Measurements from ENCODE around the gene LRRC28.

LRRC28 gene

GRCh38 chr15:99250857-99251841 is at the start of gene LRRC28 (continued):
- TF ChIP-seq ZNF184 (tag by site-specific recombination; IDR thresholded peaks at IDR 0.05) (0 out of 2 replicates have a peak, but pooled peaks have one; percentile 8), IKZF3 (tag by site-specific recombination; IDR thresholded peaks at IDR 0.05) (peak; percentile 78), ZNF175 (tag by site-specific recombination; IDR thresholded peaks at IDR 0.05) (no peak), ZNF529 (tag by site-specific recombination; IDR thresholded peaks at IDR 0.05; ENCODE audit: insufficient replicate concordance) (no peak), ZNF549 (tag by site-specific recombination; IDR thresholded peaks at IDR 0.05) (no peak), ZBTB1 (tag by site-specific recombination; IDR thresholded peaks at IDR 0.05) (no peak), ZSCAN23 (tag by site-specific recombination; IDR thresholded peaks at IDR 0.05) (no peak), ZNF837 (tag by site-specific recombination; IDR thresholded peaks at IDR 0.05) (no peak), ZNF391 (tag by site-specific recombination; IDR thresholded peaks at IDR 0.05; ENCODE audit: borderline replicate concordance, low read depth) (no peak), ZNF423 (tag by site-specific recombination; IDR thresholded peaks at IDR 0.05) (0 out of 2 replicates have a peak, but pooled peaks have one; percentile 28), EGR2 (tag by site-specific recombination; IDR thresholded peaks at IDR 0.05; ENCODE audit: low read depth) (no peak), ZFP41 (tag by site-specific recombination; IDR thresholded peaks at IDR 0.05; ENCODE audit: borderline replicate concordance) (no peak), ZNF600 (tag by site-specific recombination; IDR thresholded peaks at IDR 0.05) (peak; percentile 81), INSM2 (tag by site-specific recombination; IDR thresholded peaks at IDR 0.05) (peak; percentile 56; the same call in 1 of the 2 replicates), ZNF10 (tag by site-specific recombination; IDR thresholded peaks at IDR 0.05) (no peak), KLF8 (tag by site-specific recombination; IDR thresholded peaks at IDR 0.05) (peak; percentile 77; the same call in 1 of the 2 replicates), MYNN (tag by site-specific recombination; IDR thresholded peaks at IDR 0.05; ENCODE audit: borderline replicate concordance) (no peak), ZNF433 (tag by site-specific recombination; IDR thresholded peaks at IDR 0.05; ENCODE audit: low read depth) (no peak; the same call in 1 of the 2 replicates), KLF9 (tag by site-specific recombination; IDR thresholded peaks at IDR 0.05; ENCODE audit: low read depth) (0 out of 2 replicates have a peak, but pooled peaks have one; percentile 39), ZNF707 (tag by site-specific recombination; IDR thresholded peaks at IDR 0.05) (no peak), ZSCAN16 (tag by site-specific recombination; IDR thresholded peaks at IDR 0.05) (no peak), ZNF274 (IDR thresholded peaks at IDR 0.05; ENCODE audit: low read length) (no peak), ZNF274 (tag by site-specific recombination; IDR thresholded peaks at IDR 0.05; ENCODE audit: borderline replicate concordance) (no peak), ZBTB17 (tag by site-specific recombination; IDR thresholded peaks at IDR 0.05) (no peak; the same call in 1 of the 2 replicates)
- TF ChIP-seq, protein P1, sequence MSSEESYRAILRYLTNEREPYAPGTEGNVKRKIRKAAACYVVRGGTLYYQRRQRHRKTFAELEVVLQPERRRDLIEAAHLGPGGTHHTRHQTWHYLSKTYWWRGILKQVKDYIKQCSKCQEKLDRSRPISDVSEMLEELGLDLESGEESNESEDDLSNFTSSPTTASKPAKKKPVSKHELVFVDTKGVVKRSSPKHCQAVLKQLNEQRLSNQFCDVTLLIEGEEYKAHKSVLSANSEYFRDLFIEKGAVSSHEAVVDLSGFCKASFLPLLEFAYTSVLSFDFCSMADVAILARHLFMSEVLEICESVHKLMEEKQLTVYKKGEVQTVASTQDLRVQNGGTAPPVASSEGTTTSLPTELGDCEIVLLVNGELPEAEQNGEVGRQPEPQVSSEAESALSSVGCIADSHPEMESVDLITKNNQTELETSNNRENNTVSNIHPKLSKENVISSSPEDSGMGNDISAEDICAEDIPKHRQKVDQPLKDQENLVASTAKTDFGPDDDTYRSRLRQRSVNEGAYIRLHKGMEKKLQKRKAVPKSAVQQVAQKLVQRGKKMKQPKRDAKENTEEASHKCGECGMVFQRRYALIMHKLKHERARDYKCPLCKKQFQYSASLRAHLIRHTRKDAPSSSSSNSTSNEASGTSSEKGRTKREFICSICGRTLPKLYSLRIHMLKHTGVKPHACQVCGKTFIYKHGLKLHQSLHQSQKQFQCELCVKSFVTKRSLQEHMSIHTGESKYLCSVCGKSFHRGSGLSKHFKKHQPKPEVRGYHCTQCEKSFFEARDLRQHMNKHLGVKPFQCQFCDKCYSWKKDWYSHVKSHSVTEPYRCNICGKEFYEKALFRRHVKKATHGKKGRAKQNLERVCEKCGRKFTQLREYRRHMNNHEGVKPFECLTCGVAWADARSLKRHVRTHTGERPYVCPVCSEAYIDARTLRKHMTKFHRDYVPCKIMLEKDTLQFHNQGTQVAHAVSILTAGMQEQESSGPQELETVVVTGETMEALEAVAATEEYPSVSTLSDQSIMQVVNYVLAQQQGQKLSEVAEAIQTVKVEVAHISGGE (tag by site-specific recombination; conservative IDR thresholded peaks at IDR 0.05; ENCODE audit: low read depth), result peak; percentile 64
- TF ChIP-seq, protein P2, sequence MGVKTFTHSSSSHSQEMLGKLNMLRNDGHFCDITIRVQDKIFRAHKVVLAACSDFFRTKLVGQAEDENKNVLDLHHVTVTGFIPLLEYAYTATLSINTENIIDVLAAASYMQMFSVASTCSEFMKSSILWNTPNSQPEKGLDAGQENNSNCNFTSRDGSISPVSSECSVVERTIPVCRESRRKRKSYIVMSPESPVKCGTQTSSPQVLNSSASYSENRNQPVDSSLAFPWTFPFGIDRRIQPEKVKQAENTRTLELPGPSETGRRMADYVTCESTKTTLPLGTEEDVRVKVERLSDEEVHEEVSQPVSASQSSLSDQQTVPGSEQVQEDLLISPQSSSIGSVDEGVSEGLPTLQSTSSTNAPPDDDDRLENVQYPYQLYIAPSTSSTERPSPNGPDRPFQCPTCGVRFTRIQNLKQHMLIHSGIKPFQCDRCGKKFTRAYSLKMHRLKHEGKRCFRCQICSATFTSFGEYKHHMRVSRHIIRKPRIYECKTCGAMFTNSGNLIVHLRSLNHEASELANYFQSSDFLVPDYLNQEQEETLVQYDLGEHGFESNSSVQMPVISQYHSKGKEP (tag by site-specific recombination; IDR thresholded peaks at IDR 0.05), result no peak
- TF ChIP-seq, protein P3, sequence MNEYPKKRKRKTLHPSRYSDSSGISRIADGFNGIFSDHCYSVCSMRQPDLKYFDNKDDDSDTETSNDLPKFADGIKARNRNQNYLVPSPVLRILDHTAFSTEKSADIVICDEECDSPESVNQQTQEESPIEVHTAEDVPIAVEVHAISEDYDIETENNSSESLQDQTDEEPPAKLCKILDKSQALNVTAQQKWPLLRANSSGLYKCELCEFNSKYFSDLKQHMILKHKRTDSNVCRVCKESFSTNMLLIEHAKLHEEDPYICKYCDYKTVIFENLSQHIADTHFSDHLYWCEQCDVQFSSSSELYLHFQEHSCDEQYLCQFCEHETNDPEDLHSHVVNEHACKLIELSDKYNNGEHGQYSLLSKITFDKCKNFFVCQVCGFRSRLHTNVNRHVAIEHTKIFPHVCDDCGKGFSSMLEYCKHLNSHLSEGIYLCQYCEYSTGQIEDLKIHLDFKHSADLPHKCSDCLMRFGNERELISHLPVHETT (tag by site-specific recombination; IDR thresholded peaks at IDR 0.05), result no peak
- TF ChIP-seq, protein P4, sequence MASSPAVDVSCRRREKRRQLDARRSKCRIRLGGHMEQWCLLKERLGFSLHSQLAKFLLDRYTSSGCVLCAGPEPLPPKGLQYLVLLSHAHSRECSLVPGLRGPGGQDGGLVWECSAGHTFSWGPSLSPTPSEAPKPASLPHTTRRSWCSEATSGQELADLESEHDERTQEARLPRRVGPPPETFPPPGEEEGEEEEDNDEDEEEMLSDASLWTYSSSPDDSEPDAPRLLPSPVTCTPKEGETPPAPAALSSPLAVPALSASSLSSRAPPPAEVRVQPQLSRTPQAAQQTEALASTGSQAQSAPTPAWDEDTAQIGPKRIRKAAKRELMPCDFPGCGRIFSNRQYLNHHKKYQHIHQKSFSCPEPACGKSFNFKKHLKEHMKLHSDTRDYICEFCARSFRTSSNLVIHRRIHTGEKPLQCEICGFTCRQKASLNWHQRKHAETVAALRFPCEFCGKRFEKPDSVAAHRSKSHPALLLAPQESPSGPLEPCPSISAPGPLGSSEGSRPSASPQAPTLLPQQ (tag by site-specific recombination; IDR thresholded peaks at IDR 0.05), result peak; percentile 73
